Mucosa of rectum (tissue), 2 donors: ENCODE measurements around the gene MFAP4.

Experiments used
- H3K27ac ChIP-seq, 2 donors: one replicate each; pipeline ENCODE4 v1.7.0; 2013; ENCODE audit warnings: inconsistent platforms in 2 of 2, low read depth in 2 of 2, low read length in 2 of 2
- H3K27me3 ChIP-seq, 2 donors: one replicate each; pipeline ENCODE4 v1.7.0; 2013; ENCODE audit warnings: low read length in 2 of 2; ENCODE audit not compliant: control insufficient read depth in 2 of 2, insufficient read depth in 2 of 2
- H3K36me3 ChIP-seq, 2 donors: one replicate each; pipeline ENCODE4 v1.7.0; 2013; ENCODE audit warnings: low read length in 2 of 2; ENCODE audit not compliant: control insufficient read depth in 2 of 2, insufficient read depth in 2 of 2
- H3K4me1 ChIP-seq, 2 donors: one replicate each; pipeline ENCODE4 v1.7.0; 2013; ENCODE audit warnings: low read length in 2 of 2, mild to moderate bottlenecking in 1 of 2; ENCODE audit not compliant: control insufficient read depth in 2 of 2, insufficient read depth in 2 of 2
- H3K4me3 ChIP-seq, 2 donors: one replicate each; pipeline ENCODE4 v1.7.0; 2013; ENCODE audit warnings: low read length in 2 of 2
- H3K9ac ChIP-seq, 2 donors: one replicate each; pipeline ENCODE4 v1.7.0; 2013; ENCODE audit warnings: low read length in 2 of 2, low read depth in 1 of 2, mild to moderate bottlenecking in 1 of 2
- H3K9me3 ChIP-seq, 2 donors: one replicate each; pipeline ENCODE4 v1.7.0; 2013; ENCODE audit warnings: low read length in 2 of 2; ENCODE audit not compliant: control insufficient read depth in 2 of 2
- donor health status: healthy.
- donor health status: Normal muscosa, but diverticular disease.

The MFAP4 gene

GRCh38 chr17:19399750-19400450, 12.9 kb upstream of the MFAP4 start:
- Histone ChIP-seq H3K9me3 (no peaks in the 10 kb centered on the region), H3K27me3 (peaks cover 0 to 3% of the 10 kb centered on the region in 2 donors), H3K9ac (no peak overlapping the region), H3K36me3 (no peaks in the 10 kb centered on the region), H3K4me1 (peaks cover 36 to 38% of the 10 kb centered on the region in 2 donors), H3K27ac (no peak overlapping the region), H3K4me3 (no peak overlapping the region)

DNA sequence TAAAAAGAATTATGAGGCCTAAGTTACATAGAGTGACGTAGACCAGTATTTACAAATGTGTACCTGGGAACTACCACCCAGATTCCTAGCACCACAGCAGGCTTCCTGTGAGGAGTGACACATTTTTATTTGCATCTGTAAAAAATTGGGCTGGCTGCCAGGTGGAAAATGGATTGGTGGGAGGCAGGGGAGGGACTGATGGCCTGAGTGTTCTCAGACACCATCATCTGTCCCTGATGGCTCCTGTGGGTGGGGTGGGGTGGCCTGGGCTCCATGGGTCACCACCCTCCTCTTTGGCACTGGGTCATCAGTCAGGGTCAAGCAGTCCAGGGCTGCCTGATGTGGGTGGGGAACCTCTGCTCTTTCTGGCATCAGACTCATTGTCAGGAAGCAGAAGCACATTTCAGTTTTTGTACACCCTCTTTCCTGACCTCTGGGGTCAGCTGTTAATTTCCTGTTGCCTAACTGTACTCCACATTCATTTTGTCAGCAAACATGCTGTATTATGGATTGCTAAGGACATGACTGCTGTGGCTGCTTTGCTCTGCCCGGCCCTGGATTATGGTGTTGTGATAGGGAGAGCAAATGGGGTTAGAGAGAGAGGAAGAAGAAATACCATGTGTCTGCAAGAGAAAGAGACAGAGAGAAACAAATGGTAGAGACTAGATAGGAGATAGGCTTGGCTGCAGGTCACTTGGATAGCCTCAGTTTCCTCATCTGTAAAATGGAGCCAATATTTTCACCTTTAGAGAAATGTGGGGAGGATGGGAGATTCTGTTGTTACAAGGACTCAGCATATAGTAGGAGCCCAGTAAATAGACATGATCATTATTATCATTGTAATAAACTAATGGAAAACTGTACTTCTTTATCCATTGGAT, 11.6 kb upstream of the MFAP4 start:
- Histone ChIP-seq H3K27ac (peak overlapping the region; percentile 95 to 96), H3K9ac (peak overlapping the region; percentile 3 to 66), H3K9me3 (no peaks in the 10 kb centered on the region), H3K4me1 (peaks cover 36 to 38% of the 10 kb centered on the region in 2 donors), H3K4me3 (peak overlapping the region in 1 of 2 donors; percentile 31), H3K36me3 (no peaks in the 10 kb centered on the region), H3K27me3 (peaks cover 0 to 3% of the 10 kb centered on the region in 2 donors)

DNA sequence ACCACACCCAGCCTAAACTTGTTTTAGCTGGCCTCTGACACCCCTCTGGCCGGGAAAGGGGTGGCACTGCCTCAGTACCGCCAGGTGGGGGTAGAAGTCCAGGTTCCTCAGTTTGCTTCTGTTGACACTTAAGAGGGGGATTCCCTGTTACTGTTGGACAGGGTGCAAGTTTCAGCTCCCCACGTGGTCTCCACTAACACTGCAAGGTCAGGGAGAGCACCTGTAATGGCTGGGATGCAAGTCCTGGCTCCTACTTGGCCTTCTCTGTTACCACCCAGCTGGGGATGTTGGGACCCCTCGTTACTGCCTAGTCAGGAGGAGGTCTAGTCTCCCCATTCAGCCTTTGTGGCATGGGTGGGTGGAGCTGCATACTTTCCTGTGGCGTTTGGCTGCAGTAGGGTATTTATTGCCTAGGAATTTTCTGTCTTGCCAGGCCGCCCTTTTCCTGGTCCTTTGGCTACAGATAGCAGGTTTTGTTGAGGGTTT, 10.6 kb upstream of the MFAP4 start:
- Histone ChIP-seq H3K27me3 (peaks cover 0 to 3% of the 10 kb centered on the region in 2 donors), H3K36me3 (no peaks in the 10 kb centered on the region), H3K9ac (peak overlapping the region; percentile 26 to 66), H3K4me1 (peaks cover 33 to 38% of the 10 kb centered on the region in 2 donors), H3K9me3 (no peaks in the 10 kb centered on the region), H3K4me3 (peak overlapping the region; percentile 39 to 40), H3K27ac (peak overlapping the region; percentile 95 to 96)

DNA sequence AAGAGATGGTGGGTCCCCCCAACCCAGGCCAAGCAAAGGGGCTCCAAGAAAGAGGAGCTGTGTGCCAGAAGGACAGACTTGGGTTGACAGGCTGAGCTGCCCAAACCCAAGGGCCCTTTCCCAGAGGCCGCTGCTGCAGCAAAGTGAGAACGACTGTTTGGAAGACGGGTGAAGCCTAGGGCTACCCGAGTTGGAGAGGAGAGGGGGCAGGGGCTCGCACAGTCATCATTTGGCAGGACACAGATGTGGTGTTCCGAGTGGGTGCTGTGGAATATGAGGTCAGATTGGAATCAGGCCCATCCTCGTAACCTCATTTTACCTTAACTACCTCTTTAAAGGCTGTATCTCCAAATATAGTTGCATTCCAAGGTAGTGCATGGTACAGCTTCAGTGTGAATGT, 5.3 kb upstream of the MFAP4 start:
- Histone ChIP-seq H3K27ac (no peak overlapping the region), H3K9me3 (no peaks in the 10 kb centered on the region), H3K36me3 (no peaks in the 10 kb centered on the region), H3K4me3 (no peak overlapping the region), H3K4me1 (peaks cover 5 to 15% of the 10 kb centered on the region in 2 donors), H3K27me3 (no peaks in the 10 kb centered on the region), H3K9ac (no peak overlapping the region)

GRCh38 chr17:19391432-19391831, 4.4 kb upstream of the MFAP4 start:
- Histone ChIP-seq H3K4me1 (peaks cover 6 to 12% of the 10 kb centered on the region in 2 donors), H3K36me3 (no peaks in the 10 kb centered on the region), H3K9me3 (no peaks in the 10 kb centered on the region), H3K27me3 (no peaks in the 10 kb centered on the region), H3K4me3 (no peak overlapping the region), H3K27ac (no peak overlapping the region), H3K9ac (no peak overlapping the region)

- Histone ChIP-seq H3K27me3 (no peaks in the 10 kb centered on the region), H3K27ac (no peak overlapping the region), H3K4me1 (peaks cover 10 to 16% of the 10 kb centered on the region in 2 donors), H3K36me3 (no peaks in the 10 kb centered on the region), H3K4me3 (no peak overlapping the region), H3K9me3 (no peaks in the 10 kb centered on the region), H3K9ac (no peak overlapping the region)
Observed at GRCh38 chr17:19390951-19391350, 4.0 kb upstream of the MFAP4 start.

DNA sequence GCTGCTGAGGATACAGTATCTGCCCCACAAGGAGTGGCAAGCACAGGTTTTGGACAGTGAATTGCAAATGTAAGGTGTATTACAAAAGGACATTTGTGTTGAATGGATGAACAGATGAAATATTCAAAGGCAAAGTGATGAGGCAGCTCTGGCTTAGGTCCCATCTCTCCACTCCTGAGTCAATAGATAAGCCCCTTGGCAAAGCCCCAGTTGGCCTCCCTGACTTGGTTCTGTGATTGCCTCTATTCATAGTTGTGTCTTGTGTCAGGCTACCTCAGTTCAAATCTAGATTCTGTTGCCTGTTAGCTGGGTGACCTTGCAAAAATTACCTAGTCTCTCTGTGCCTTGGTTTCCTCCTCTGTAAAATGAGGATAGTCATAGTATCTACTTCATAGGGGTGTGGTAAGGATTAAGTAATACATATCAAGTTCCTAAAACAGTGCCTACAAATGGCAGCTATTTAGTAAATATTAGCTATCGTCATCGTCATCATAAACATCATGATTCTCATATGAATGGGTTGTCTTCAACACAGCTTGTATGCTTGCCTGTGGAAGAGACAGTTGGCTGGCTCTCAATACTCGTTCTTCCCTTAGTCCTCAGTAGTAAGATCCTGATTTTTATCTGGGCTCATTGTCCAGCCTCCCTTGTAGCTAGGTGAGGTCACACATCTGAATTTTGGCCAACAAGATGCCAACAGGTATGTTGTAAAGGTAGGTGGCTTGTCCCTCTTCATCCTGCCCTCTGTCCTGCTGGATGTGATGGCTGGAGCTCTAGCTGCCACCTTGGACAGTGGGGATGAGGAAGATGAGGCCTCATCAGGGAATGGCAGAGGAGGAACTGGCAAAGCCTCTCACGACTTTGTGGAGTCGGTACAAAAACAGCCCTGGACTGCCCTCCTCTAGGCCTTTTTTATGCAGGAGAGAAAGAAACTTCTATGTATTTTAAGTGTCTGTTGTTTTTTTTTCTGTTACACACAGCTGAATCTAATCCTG, 2.1 kb upstream of the MFAP4 start:
- H3K4me3 ChIP-seq = no peak overlapping the region
- H3K4me1 ChIP-seq = peaks cover 26 to 31% of the 10 kb centered on the region in 2 donors
- no peak overlapping the region for H3K9ac ChIP-seq
- no peaks in the 10 kb centered on the region for H3K27me3 ChIP-seq
- H3K36me3 ChIP-seq = peaks cover 1 to 7% of the 10 kb centered on the region in 2 donors
- H3K9me3 ChIP-seq = no peaks in the 10 kb centered on the region
- peak overlapping the region; percentile 20 to 33 for H3K27ac ChIP-seq

- no peak overlapping the region for H3K4me3 ChIP-seq
- H3K9me3 ChIP-seq = no peaks in the 10 kb centered on the region
- no peaks in the 10 kb centered on the region for H3K27me3 ChIP-seq
- peaks cover 31 to 36% of the 10 kb centered on the region in 2 donors for H3K4me1 ChIP-seq
- no peak overlapping the region for H3K9ac ChIP-seq
- peak overlapping the region; percentile 85 for H3K27ac ChIP-seq
- peaks cover 10 to 14% of the 10 kb centered on the region in 2 donors for H3K36me3 ChIP-seq
Observed at GRCh38 chr17:19387921-19388521, 1.0 kb upstream of the MFAP4 start.
